Dedifferentiated amniotic fluid mesenchymal stem cell (primary cell): ENCODE results near the gene PFDN4.
A peak's percentile ranks its signal among the peaks of the same experiment; 100 is the strongest.

Experiments used
- DNase-seq: peaks from one replicate; pipeline ENCODE4 v3.0.0-alpha.2; 2016; ENCODE audit errors: extremely low spot score

Gene PFDN4

GRCh38 chr20:54267483-54268003 is 59.7 kb downstream of the PFDN4 start:
- peak; percentile 42 for DNase-seq

DNA sequence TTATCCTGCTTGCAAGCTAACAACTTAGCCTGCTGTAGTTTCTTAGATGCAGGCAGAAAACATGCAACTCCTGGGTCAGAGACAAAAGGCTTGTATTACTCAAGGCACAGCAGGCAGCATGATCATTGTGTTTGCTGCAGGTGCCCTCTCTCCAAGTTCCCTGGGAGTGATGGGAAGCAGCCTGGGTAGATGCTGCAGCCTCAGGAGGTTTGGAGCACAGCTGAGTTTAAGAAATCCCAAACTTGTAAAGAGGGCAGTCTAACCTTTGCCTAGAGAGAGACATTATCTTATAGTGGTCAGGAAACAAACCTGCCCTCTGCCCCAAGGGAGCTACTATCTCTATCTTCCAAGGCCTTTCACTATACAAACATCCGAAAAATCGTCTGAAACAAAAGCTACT is 61.1 kb downstream of the PFDN4 start:
- no peak for DNase-seq
